Sigmoid colon (tissue), 4 donors: ENCODE results near the gene RNFT2.

ENCODE experiments used
- POLR2A ChIP-seq, 2 donors: fragments of 450-650 bp; IDR thresholded peaks; one replicate each; pipeline ENCODE4 v1.6.1; 2016; ENCODE audit warnings: antibody characterized with exemption in 2 of 2, mild to moderate bottlenecking in 2 of 2, moderate library complexity in 2 of 2
- POLR2AphosphoS5 ChIP-seq, 4 donors: sonication (generic); formaldehyde crosslinking; IDR thresholded peaks; one replicate each; pipeline ENCODE4 v1.6.1; 2017; ENCODE audit warnings: antibody characterized with exemption in 4 of 4
- TF ChIP-seq, protein P1 (sequence below), 4 experiments: fragments of 450-650 bp in 3 of 4; fragments of 200-600 bp in 1 of 4; IDR thresholded peaks; one replicate each; pipeline ENCODE4 v1.5.1; 2016 to 2019; ENCODE audit warnings: antibody characterized with exemption in 4 of 4, mild to moderate bottlenecking in 3 of 4, moderate library complexity in 2 of 4

DNA sequence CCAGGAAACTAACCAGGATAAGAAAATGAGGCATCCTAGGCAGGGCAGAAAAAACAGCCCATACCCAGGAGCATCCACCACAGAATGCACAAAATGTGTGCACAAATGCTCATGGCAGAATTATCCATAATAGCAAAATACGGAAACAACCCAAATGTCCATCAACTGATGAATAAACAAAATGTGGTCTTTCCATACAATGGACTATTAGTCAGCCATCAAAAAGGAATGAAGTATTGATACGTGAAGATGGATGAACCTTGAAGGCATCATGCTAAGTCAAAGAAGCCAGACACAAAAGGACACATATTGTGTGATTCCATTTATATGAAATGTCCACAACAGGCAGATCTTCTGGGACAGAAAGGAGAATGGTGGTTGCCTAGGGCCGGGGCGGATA is 124.1 kb downstream of the RNFT2 start:
- TF ChIP-seq, protein P1, sequence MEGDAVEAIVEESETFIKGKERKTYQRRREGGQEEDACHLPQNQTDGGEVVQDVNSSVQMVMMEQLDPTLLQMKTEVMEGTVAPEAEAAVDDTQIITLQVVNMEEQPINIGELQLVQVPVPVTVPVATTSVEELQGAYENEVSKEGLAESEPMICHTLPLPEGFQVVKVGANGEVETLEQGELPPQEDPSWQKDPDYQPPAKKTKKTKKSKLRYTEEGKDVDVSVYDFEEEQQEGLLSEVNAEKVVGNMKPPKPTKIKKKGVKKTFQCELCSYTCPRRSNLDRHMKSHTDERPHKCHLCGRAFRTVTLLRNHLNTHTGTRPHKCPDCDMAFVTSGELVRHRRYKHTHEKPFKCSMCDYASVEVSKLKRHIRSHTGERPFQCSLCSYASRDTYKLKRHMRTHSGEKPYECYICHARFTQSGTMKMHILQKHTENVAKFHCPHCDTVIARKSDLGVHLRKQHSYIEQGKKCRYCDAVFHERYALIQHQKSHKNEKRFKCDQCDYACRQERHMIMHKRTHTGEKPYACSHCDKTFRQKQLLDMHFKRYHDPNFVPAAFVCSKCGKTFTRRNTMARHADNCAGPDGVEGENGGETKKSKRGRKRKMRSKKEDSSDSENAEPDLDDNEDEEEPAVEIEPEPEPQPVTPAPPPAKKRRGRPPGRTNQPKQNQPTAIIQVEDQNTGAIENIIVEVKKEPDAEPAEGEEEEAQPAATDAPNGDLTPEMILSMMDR (IDR thresholded peaks at IDR 0.05): no peak
- no peak for TF ChIP-seq POLR2A (IDR thresholded peaks at IDR 0.05)
- TF ChIP-seq POLR2AphosphoS5 (IDR thresholded peaks at IDR 0.05): no peak
